ENCODE results near the gene RELB.
A peak's percentile ranks its signal among the peaks of the same experiment; 100 is the strongest.
"Not testable (repeated sequence)": the region's sequence is repeated elsewhere in the genome, so short reads cannot be mapped to it uniquely, and the experiment has no call there.

The RELB gene, protein sequence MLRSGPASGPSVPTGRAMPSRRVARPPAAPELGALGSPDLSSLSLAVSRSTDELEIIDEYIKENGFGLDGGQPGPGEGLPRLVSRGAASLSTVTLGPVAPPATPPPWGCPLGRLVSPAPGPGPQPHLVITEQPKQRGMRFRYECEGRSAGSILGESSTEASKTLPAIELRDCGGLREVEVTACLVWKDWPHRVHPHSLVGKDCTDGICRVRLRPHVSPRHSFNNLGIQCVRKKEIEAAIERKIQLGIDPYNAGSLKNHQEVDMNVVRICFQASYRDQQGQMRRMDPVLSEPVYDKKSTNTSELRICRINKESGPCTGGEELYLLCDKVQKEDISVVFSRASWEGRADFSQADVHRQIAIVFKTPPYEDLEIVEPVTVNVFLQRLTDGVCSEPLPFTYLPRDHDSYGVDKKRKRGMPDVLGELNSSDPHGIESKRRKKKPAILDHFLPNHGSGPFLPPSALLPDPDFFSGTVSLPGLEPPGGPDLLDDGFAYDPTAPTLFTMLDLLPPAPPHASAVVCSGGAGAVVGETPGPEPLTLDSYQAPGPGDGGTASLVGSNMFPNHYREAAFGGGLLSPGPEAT

DNA sequence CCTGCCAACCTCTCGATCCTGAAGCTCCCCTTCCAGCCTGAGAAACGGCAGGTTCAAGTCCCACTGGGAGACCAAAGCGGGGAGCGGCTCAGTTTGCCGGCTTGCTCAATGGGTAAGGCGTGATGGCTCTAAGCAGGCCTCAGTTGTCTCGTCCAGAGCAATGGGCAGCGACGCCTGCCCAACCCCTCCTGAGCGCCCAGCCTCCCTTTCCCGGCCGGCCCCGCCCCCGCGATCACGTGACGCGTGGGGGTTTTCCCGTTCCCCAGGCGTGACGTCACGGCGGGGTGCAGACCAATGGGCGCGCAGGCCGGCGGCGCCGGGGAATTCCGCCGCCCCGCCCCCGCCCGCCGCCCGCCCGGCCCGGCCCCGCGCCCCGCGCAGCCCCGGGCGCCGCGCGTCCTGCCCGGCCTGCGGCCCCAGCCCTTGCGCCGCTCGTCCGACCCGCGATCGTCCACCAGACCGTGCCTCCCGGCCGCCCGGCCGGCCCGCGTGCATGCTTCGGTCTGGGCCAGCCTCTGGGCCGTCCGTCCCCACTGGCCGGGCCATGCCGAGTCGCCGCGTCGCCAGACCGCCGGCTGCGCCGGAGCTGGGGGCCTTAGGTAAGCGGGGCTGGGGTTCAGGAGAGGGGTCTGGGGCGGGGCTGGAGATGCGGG, at the start of gene RELB:
TSS of gene RELB (plus strand) at position 378 of the 653 bp plus-strand sequence. CDS start at position 494, 116 bp downstream.
- DNase-seq (ENCODE audit: low read depth) = peak; percentile 90

DNA sequence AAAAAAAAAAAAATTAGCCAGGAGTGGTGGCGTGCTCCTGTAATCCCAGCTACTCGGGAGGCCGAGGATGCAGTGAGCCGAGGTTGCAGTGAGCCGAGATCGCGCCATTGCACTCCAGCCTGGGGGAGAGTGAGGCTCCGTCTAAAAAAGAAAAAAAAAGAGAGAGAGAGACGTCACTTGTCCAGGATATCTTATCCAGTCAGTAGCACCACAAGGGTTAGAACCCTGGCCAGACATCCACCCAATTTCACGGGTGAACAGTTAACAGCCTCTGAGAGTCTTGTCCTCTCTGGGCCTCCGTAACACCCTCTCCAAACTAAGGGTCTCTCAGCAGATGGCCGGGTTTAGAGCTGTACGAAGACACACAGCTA, 47.0 kb upstream of the RELB start:
- no peak for DNase-seq (ENCODE audit: low read depth)

GRCh38 chr19:44954649-44955504, 46.4 kb upstream of the RELB start, which contains the start of gene CLPTM1:
Gene CLPTM1 (plus strand): TSS chr19:44955380. CDS start chr19:44955396, 16 bp downstream.
- peak; percentile 94 for DNase-seq (ENCODE audit: low read depth)

DNA sequence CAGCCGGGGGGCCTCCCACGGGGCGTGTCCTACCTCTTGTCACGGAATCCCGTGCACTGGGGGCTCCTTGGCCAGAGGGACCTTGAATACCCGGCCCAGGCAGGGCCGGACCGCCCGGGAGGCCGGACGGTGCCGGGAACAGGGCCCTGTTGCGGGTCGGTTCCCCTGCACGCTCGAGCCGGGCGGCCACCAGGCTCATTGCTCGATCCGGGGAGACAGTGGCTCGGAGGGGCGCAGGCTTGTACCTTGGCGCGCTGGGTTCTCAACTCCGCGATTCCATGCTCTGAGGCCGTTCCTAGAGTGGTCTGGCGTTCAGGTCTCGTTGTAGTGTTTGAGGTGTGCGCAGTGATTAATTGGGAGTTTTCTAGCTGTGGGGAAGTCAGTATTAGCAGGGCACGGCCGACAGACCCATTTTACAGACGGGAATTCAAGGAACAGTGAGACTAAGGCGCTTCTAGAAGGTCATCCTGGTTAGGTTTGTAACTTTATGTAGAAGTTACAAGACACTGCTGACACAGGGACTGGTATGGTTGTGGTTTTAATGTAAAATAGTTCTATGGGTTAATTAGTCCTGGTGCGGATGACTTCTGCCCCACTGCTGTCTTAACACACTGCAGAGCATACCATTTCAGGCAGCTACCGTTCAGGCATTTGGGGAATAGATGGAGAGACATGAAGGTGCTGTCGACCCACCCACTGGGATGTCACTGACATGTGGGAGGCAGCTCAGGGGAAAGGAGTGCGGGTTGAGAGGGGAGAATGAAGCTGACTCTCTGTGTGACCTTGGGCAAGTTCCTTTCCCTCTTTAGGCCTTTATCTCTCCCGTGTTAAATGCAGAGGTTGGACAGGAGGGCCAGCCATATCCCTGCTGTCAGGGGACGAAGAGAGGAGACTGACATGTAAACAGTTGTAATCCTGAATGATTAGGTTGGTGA, 45.5 kb upstream of the RELB start:
- DNase-seq (ENCODE audit: low read depth) = no peak

GRCh38 chr19:44957526-44957925, 43.7 kb upstream of the RELB start:
- DNase-seq (ENCODE audit: low read depth) = no peak

GRCh38 chr19:44958090-44958489, 43.2 kb upstream of the RELB start:
- no peak for DNase-seq (ENCODE audit: low read depth)

DNA sequence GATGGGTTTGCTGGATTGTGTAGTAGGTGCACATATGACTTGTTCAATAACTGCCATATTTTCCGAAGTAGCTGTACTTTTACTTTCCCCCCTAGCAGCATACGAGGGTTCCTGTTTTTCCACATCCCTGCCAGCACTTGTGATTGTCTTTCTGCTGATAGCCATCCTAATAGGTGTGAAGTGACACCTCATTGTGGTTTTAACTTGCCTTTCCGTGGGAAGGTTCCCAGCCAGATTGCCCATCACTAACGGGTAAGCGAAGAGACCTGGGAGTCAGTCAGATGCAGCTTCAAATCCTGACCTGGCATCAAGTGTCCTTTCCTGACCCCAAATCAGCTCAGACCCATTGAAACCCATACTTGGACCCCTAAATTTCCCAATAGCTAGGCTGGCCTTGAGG, 41.6 kb upstream of the RELB start:
- DNase-seq (ENCODE audit: low read depth) = no peak

DNA sequence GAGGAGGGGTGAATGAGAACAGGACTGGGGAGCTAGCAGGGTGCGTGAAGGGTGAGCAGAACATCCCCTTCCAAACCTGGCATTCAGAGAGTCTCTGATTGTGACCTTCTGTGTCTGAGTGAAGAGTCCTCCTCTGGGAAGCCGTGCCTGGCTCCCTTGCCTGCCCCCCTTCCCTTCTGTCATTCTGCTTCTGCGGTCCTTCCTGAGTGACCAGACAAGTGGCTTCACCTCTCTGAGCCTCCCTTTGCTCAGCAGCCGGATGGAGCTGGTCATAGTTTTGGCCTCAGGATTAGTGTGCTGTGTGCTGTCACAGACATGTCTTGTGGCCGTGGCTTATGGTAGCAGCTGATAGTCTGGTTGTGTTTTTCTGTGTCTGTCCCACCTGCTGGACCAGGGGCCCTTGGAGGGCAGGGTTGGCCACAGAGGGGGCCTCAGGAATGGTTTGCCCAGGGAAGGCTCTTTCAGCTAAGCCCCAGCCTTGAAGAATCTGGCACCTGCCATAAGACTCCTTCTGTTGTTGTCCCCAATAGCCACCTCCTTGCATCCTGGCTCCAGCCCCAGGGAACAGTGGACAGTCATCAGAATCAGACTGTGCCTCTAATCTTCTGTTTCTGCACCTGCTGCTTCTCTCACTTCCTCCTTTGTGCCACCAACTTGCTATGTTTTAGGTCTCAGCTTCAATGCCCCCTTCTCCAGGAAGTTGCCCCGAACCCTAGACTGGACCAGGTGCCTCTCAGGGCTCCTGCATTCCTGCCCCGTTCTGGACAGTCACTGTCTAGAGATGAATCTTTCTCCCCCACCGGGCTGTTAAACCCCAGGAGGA, 40.1 kb upstream of the RELB start:
- no peak for DNase-seq (ENCODE audit: low read depth)

DNA sequence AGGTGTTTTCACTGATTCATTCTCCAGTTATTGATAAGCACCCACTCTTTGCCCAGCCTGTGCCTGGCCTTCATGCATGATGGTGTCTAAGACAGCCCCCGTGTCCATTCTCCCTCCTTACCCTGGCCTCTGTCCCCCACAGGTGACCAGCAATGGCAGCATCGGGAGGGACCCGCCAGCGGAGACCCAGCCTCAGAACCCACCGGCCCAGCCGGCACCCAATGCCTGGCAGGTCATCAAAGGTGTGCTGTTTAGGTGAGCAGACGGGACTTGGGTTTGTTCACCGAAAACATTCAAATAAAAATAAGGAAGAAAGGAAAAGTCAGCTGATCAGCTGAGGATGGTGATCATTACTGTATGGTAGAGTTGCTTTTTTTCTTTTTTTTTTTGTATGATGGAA, 39.4 kb upstream of the RELB start:
- DNase-seq (ENCODE audit: low read depth) = no peak

DNA sequence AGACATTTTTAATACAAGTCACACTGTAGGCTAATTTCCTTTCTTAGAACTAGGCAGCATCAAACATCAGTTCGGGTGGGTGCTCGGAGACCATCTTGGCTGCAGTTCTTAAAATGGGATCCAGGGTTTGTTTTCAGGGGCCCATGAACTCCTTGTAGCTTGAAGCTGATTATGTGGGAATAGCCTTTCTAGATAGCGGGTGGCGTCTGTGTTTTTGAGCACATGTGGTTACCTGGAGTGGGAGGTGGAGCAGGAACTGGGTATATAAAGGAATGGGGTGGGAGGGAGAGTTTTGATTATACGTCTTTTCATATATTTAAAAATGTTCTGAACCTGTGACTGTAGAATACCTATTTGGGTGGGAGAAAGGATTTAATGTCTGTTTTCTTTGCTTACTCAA, 33.1 kb upstream of the RELB start:
- no peak for DNase-seq (ENCODE audit: low read depth)

DNA sequence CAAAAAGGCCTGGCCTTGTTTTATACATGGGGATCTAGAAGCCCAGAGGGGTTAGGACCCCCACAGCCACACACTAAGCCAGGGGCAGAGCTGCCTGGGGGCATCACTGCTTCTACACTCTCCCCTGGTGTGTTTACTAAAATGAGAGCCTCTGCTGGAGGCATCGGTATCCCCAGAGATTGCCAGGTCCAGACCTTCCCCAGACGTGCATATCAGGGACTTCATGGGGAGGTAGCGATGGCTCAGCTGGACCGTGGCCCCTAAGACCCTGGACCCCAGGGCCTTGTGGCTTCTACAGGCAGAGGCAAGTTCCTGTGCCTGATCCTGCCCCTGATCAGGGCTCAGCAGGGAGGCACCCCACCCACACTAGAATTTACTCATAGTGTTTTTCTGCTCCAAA, 32.6 kb upstream of the RELB start:
- DNase-seq (ENCODE audit: low read depth) = no peak

GRCh38 chr19:44969437-44969836, 31.8 kb upstream of the RELB start:
- DNase-seq (ENCODE audit: low read depth) = no peak

DNA sequence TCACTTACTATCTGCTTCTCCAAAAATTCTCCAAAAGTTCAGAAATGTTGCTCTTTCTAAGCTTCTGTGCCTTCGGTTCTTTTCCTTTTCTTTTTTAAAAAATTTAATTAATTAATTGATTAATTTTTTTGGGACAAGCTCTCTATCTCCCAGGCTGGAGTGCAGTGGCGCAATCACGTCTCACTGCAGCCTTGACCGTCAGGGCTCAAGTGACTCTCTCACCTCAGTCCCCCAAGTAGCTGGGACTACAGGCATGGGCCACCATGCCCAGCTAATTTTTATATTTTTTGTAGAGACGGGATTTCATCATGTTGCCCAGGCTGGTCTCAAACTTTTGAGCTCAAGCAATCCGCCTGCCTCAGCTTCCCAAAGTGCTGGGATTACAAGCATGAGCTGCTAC, 29.8 kb upstream of the RELB start:
- not testable (repeated sequence) for DNase-seq (ENCODE audit: low read depth)

DNA sequence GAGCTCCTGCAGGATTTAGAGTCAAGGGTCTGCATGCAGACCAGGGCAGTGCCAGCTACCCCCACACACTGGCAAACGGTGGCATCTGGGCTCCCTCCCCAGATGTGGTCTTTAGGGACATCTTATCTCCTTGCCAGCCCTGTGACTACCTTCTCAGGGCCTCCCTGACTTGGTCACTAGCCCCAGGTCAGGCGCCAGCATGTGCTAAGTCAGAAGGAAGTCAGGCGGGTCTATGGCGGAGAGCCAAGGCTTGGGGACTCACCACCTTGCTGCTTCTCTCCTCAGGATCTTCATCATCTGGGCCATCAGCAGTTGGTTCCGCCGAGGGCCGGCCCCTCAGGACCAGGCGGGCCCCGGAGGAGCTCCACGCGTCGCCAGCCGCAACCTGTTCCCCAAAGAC, 28.5 kb upstream of the RELB start:
- DNase-seq (ENCODE audit: low read depth) = no peak

DNA sequence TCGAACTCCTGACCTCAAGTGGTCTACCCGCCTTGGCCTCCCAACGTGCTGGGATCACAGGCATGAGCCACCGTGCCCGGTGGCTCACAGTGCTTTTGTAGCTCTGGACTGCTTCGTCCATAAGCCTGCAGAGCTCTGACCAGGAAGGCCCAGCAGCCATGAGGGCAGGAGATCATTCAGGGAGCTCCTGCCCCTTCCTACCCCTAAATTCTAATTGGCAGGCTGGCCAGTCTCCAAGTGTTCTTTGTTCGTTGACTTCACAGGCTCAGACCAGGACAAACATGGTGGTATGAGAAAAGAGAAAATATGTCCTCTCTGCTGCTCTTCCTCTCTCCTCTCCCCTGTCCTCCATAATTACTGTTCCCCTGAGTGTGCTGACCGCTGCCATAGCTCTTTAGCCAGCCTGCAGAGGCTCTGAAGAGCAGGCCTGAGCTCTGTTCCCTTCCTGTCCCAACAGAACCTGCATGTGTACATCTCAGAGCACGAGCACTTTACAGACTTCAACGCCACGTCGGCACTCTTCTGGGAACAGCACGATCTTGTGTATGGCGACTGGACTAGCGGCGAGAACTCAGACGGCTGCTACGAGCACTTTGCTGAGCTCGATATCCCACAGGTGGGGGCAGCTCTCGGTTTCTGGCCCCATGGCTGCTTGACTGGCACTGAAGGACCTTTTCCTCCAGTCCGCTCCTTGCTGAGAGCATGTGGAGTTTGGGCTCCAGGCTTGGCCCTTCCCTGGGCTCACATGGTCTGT, 27.1 kb upstream of the RELB start:
- no peak for DNase-seq (ENCODE audit: low read depth)

- no peak for DNase-seq (ENCODE audit: low read depth)
Measured at GRCh38 chr19:44974857-44975256, 26.4 kb upstream of the RELB start.

- DNase-seq (ENCODE audit: low read depth) = no peak
Measured at GRCh38 chr19:44975444-44975843, 25.8 kb upstream of the RELB start.

DNA sequence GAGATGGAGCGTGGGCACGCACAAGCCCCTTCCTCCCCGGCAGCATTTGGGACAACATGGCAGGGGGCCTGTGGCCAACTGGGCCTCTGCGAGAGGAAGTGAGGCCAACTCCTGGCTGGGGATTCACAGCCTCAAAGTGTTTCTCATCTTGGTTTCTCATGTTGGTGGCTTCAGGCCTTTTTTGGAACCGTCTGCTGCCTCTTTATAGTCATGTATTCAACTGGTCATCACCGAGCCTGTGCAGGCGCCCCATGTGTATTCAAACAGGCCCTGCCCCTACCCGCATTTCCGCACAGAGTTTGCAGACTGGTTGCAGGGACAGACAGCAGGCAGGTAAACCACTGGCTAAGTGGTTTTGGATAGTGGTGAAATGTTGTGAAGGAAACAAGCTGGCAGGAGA, 17.3 kb upstream of the RELB start:
- DNase-seq (ENCODE audit: low read depth) = no peak

DNA sequence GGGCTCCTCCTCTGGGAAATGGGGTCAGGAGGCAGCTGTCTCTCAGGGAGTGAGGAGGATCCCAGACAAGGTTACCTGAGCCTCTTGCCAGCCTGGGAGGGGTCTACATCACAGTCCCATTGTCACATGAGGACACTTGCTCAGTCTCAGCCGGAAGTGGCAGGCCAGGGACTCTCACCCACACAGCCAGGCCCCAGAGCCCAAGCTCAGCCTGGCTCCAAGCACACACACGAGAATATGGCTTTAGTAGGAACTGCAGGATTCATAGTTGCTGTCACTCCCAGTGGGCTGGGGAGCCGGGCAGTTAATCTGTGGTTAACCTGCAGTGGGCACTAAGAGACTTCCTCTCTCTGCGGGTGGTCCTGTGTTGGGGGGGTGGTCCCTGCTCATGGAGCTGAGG, 15.8 kb upstream of the RELB start:
- DNase-seq (ENCODE audit: low read depth) = no peak

- no peak for DNase-seq (ENCODE audit: low read depth)
Measured at GRCh38 chr19:44986389-44986788, 14.9 kb upstream of the RELB start.
